GM18951 (cell line): ENCODE measurements around the gene MYO7B.

ENCODE experiments used
- POLR2A ChIP-seq: IDR thresholded peaks from 4 replicates; pipeline ENCODE4 v1.6.1; 2011; ENCODE audit warnings: mild to moderate bottlenecking; ENCODE audit not compliant: insufficient read length, insufficient read depth; ENCODE audit errors: extremely low read depth
- in situ Hi-C: fragments of 300-500 bp; cut with MboI; formaldehyde crosslinking; loops from one replicate; pipeline ENCODE4 v1.12.0; 2022; ENCODE audit warnings: low sequenced_read_pairs, mixed read lengths, inconsistent platforms; ENCODE audit not compliant: unreplicated experiment

The MYO7B gene

GRCh38 chr2:127535422-127535901, at the start of gene MYO7B:
MYO7B (plus strand) TSS chr2:127535683; CDS start chr2:127559723, 24,040 bp downstream.
- in situ Hi-C loops, result no loop called here
- no peak for TF ChIP-seq POLR2A

DNA sequence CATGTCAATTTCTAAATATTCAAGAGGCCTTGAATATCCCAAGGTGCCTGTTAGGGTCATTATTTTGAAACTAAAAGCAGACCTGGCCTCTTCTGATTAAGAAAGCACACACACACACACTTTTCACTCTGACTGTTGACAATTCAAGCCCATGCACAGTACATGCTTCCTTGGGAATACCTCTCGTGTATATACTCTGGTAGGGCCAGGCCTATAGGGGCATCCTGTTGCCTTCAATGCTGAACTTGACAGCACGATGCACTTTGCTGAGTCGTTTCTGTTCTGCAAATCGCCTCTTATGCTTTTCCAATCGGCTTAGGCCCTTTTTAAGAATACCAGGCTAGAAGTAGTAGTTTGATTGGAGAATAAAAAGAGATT, 49.8 kb upstream of the MYO7B start:
- in situ Hi-C loops, result no loop called here
- no peak for TF ChIP-seq POLR2A

DNA sequence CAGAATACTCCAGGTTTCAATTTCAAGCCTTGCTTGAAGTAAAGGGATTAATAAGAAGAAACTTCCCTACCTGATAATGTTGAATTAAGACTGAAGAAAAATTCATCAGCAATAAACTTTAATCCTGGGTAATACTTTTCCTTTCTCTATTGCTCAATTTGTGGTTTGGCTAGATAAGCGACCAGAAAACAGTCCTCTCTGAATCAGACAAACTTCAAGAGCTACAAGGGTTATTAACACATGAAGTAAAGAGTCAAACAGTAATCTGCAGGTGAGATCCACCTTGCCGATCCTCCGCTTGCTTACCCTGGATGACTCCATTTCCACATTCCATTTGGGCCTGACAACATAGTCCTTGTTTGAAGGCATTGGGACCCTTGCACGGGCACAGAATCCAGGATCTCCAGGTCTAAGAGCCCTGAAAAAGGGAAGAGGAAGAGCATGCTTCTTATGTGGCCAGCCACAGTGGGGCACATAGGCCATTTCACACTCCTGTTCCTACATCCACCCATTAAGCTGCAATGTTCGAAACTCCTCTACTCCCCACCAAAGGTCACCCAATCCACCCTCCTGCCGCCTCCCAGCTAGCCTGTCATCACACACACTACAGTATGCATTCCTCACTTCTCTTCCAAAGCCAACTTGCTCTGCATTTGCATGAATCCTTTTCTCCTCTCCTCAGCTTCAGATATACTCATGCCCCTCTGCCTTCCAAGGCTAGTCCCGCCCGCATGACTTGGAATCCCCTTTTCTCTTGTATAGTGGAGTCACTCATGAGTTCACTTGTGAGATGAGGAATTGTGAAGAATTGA, 49.0 kb upstream of the MYO7B start:
- in situ Hi-C loops, result no loop called here

GRCh38 chr2:127490283-127490682, 45.2 kb upstream of the MYO7B start:
- TF ChIP-seq POLR2A, result no peak
- in situ Hi-C loops, result no loop called here

More for the DNA sequence above, 49.0 kb upstream of the MYO7B start:
- no peak for TF ChIP-seq POLR2A

GRCh38 chr2:127498386-127498785, 37.1 kb upstream of the MYO7B start:
- TF ChIP-seq POLR2A, result no peak
- in situ Hi-C loops, result no loop called here

DNA sequence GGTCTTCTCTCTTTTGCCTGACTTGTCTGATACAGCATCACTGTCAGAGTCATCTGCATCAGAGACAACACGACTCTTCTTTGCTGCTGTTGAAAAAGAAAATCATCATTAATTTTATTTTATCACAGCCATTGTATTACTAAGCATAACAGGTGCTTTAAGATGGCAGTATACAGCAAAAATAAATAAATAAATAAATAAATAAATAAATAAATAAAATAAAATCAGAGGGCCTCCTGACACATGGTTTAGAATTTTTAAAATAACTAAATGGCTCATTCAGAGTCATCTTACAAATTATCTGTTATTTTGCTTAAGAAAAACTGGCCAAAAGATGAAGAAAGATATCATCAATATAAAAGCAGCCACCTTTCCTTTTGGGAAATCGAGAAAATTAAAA, 32.0 kb upstream of the MYO7B start:
- TF ChIP-seq POLR2A, result no peak
- in situ Hi-C loops, result no loop called here

- TF ChIP-seq POLR2A, result no peak
- in situ Hi-C loops, result no loop called here
Observed at GRCh38 chr2:127504552-127505430, 30.7 kb upstream of the MYO7B start.

DNA sequence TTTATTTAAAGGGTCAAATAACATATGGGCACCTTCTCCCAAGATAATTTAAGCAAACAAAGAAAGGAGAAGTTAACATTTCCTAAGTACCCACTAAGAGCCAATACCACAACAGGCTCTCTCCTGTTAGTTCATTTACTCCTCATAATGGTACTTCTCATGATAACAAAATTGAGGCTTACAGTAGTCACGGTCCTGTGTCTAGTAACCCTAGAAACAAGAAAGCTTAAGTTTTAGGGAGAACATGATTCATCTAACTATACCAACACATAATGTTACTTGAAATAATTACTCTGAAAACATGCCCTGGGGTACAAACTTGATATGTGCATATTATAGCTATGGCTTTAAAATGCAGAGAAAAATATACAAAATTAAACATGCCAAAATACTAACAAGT, 29.0 kb upstream of the MYO7B start:
- in situ Hi-C loops, result no loop called here
- TF ChIP-seq POLR2A, result no peak

GRCh38 chr2:127508023-127508630, 27.4 kb upstream of the MYO7B start:
- in situ Hi-C loops, result no loop called here
- no peak for TF ChIP-seq POLR2A

DNA sequence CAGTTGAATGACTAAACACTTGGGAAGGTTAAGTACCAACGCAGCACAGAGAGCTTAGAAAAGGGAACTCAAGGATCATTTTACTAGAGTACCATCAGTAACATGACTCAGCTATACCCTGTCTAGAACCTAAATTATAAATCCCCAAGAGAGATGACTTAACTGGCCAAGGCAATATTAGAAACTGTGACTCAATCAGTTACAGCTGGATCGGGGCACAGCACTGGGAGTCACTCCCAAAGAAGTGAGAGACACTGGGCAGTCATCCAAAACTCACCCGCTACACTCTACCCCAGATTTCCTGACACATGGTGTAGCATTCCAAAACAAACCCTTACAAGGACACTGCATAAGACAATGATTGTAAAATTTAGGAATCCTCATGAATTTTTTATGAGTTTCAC, 26.9 kb upstream of the MYO7B start:
- in situ Hi-C loops, result no loop called here
- TF ChIP-seq POLR2A, result no peak

DNA sequence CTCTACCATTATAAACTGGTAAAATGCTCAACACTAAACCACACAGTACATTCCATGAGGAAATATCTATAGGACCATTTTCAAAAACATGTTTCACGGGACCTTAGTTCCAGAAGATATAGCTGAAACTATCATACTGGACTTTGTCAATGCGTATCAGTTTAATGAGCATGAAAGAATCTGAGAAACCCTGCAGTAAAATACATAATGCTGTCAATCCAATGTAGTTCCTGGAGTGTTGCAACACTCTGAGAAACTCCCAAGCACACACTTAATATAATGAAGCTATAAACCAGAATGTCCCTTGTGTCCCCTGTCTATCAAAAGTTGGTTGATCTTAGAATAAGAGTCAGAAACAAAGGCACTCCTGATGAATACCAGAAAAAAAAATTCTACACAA, 25.4 kb upstream of the MYO7B start:
- in situ Hi-C loops, result no loop called here
- TF ChIP-seq POLR2A, result no peak

DNA sequence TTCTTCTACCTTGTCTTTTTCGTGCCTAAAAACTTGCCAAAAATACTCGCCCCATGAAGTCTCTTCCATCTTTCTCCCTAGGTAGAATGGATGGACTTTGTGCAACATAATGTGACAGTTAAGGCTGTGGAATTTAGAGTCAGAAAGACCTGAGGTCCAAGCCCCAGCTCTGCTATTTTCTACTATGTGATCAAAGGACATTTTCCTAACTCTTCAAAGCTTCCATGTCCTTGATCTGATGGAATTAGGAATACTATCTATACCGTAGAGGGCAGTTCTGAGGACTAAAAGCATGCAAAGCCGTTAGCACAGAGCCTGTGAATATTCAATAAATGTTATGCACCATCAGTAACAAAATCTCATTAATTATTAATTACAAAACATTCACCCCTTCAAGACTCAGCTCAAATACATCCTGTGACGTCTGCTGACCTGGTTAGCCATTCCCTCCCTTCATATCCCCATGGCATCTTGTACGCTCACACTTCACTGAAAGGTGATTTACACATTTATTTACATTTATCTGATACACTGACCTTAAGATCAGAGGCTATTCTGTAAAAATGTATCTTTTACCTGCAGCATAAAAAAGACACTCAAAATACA, 24.3 kb upstream of the MYO7B start:
- no peak for TF ChIP-seq POLR2A
- in situ Hi-C loops, result no loop called here

- TF ChIP-seq POLR2A, result no peak
- in situ Hi-C loops, result no loop called here
Observed at GRCh38 chr2:127511917-127512316, 23.6 kb upstream of the MYO7B start.
